ENCODE results near the gene TEAD2.
A peak's percentile ranks its signal among the peaks of the same experiment; 100 is the strongest.

DNA sequence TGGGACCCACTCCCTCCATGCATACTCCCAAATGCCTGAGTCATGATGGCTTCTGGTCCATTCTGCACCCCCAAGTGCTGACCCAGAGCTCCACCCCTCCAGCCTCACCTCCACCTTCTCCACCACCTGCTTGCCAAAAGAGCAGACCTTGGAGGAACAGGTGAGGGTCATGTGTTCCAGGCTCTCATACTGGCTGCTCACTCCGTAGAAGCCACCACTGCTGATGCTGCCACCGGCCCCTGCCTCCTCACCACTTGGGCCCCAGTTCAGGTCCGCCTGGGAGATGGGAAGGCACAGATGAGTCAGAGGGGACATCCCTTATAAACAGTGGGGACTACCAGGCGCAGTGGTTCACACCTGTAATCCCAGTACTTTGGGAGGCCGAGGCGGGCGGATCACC lies 19.1 kb downstream of the TEAD2 start:
- TF ChIP-seq, protein P1, sequence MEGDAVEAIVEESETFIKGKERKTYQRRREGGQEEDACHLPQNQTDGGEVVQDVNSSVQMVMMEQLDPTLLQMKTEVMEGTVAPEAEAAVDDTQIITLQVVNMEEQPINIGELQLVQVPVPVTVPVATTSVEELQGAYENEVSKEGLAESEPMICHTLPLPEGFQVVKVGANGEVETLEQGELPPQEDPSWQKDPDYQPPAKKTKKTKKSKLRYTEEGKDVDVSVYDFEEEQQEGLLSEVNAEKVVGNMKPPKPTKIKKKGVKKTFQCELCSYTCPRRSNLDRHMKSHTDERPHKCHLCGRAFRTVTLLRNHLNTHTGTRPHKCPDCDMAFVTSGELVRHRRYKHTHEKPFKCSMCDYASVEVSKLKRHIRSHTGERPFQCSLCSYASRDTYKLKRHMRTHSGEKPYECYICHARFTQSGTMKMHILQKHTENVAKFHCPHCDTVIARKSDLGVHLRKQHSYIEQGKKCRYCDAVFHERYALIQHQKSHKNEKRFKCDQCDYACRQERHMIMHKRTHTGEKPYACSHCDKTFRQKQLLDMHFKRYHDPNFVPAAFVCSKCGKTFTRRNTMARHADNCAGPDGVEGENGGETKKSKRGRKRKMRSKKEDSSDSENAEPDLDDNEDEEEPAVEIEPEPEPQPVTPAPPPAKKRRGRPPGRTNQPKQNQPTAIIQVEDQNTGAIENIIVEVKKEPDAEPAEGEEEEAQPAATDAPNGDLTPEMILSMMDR (IDR thresholded peaks at IDR 0.05 in 8 of 11, conservative IDR thresholded peaks at IDR 0.05 in 3 of 11), result no peak
- TF ChIP-seq POLR2AphosphoS5 (IDR thresholded peaks at IDR 0.05) (peak in 2 of 3 donors; percentile 25 to 60), POLR2A (IDR thresholded peaks at IDR 0.05) (no peak)
